ENCODE measurements around the gene FBXW8.
A peak's percentile ranks its signal among the peaks of the same experiment; 100 is the strongest.
"Not testable (repeated sequence)": the region's sequence is repeated elsewhere in the genome, so short reads cannot be mapped to it uniquely, and the experiment has no call there.

FBXW8 gene

GRCh38 chr12:117042171-117042842 lies 131.6 kb downstream of the FBXW8 start:
- no peak for DNase-seq

- DNase-seq = no peak
These were observed 132.1 kb downstream of the FBXW8 start for GRCh38 chr12:117042862-117043261.

- DNase-seq = no peak
These were observed 133.6 kb downstream of the FBXW8 start for GRCh38 chr12:117044311-117044710.

GRCh38 chr12:117044790-117045159 lies 134.0 kb downstream of the FBXW8 start:
- no peak for DNase-seq

GRCh38 chr12:117045160-117046010 lies 134.6 kb downstream of the FBXW8 start:
- peak; percentile 95 for DNase-seq

- DNase-seq = no peak
These were observed 135.2 kb downstream of the FBXW8 start for GRCh38 chr12:117046011-117046369.

GRCh38 chr12:117046425-117046824 lies 135.7 kb downstream of the FBXW8 start:
- DNase-seq = no peak

- no peak for DNase-seq
These were observed 136.2 kb downstream of the FBXW8 start for GRCh38 chr12:117046861-117047530.

GRCh38 chr12:117047810-117048584 lies 137.2 kb downstream of the FBXW8 start:
- DNase-seq = no peak

- DNase-seq = no peak
These were observed 137.8 kb downstream of the FBXW8 start for GRCh38 chr12:117048585-117048904.

- no peak for DNase-seq
These were observed 138.5 kb downstream of the FBXW8 start for GRCh38 chr12:117049295-117049694.

GRCh38 chr12:117050060-117050459 lies 139.3 kb downstream of the FBXW8 start:
- no peak for DNase-seq

GRCh38 chr12:117051380-117051779 lies 140.6 kb downstream of the FBXW8 start:
- no peak for DNase-seq

- DNase-seq = no peak
These were observed 141.8 kb downstream of the FBXW8 start for GRCh38 chr12:117052386-117053049.

GRCh38 chr12:117053050-117053400 lies 142.3 kb downstream of the FBXW8 start:
- no peak for DNase-seq

- no peak for DNase-seq
These were observed 142.9 kb downstream of the FBXW8 start for GRCh38 chr12:117053597-117054201.

GRCh38 chr12:117054279-117054678 lies 143.5 kb downstream of the FBXW8 start:
- no peak for DNase-seq

GRCh38 chr12:117057626-117058025 lies 146.9 kb downstream of the FBXW8 start:
- DNase-seq = not testable (repeated sequence)

- peak; percentile 17 for DNase-seq
These were observed 147.8 kb downstream of the FBXW8 start for GRCh38 chr12:117058442-117059072.

GRCh38 chr12:117059156-117059555 lies 148.4 kb downstream of the FBXW8 start:
- DNase-seq = no peak

GRCh38 chr12:117060246-117060928 lies 149.6 kb downstream of the FBXW8 start:
- no peak for DNase-seq

Measured in NCI-H69 (cell line).